K562 (cell line): ENCODE results near the gene NOTCH1. TPM values are rescaled to one million over a fixed set of nuclear protein-coding genes. Genes with fewer than 3 reads are reported as not detected.

Experiments used
- ATAC-seq: fragments of 200-7000 bp; cut with Tn5 transposase; 3 replicates; pipeline ENCODE4 v1.9.1; 2020; ENCODE audit warnings: moderate library complexity
- BruUV-seq: library from RNA; stranded (reverse); fragments of 400-500 nt; replicated peaks from 2 replicates; lab custom pipeline; 2021; lab: Mats Ljungman, UMichigan
- CTCF ChIA-PET: fragments of 300-600 bp; formaldehyde crosslinking; extraction: SDS; loops from one replicate; lab custom pipeline; 2021; ENCODE audit warnings: low intra/inter-chr PET ratio; lab: Yijun Ruan, JAX
- POLR2A ChIA-PET: fragments of 300-600, 350-650 bp; sonication (Branson Sonifier 250); formaldehyde crosslinking; extraction: SDS; loops from one replicate; lab custom pipeline; 2021; ENCODE audit warnings: antibody characterized with exemption, inconsistent platforms; lab: Yijun Ruan, JAX
- DNase-seq, 4 experiments: peaks; one replicate each; pipeline versions ENCODE4 v3.0.0 to v3.0.0-alpha.2; 2011 to 2018; ENCODE audit warnings: low spot score in 3 of 4, mixed read lengths in 3 of 4; ENCODE audit errors: extremely low read depth in 1 of 4
- FAIRE-seq: peaks from 2 replicates; lab custom pipeline; 2011; peaks lifted over from hg19 to GRCh38; lab: Jason Lieb, UNC
- H2AFZ ChIP-seq: 2 replicates; pipeline ENCODE4 v1.6.0; 2011; ENCODE audit warnings: low read depth, low read length, control low read depth, inconsistent platforms
- H3K27ac ChIP-seq: fragments of 200-600 bp; 3 replicates; pipeline ENCODE4 v1.8.0; 2011; ENCODE audit warnings: low read depth, mild to moderate bottlenecking, control low read depth, inconsistent platforms, low read length, moderate library complexity, mixed read lengths; ENCODE audit errors: extremely low read depth
- H3K27me3 ChIP-seq, 2 experiments: fragments of 300-600 bp in 1 of 2; 2 replicates in 1 of 2; 3 replicates in 1 of 2; pipeline versions ENCODE4 v1.6.0 to v1.8.0; 2011; ENCODE audit warnings: inconsistent platforms in 2 of 2, low read length in 2 of 2, mild to moderate bottlenecking in 1 of 2, mixed read lengths in 1 of 2, moderate library complexity in 1 of 2; ENCODE audit not compliant: control insufficient read depth in 2 of 2, insufficient read depth in 2 of 2
- H3K36me3 ChIP-seq: fragments of 300-600 bp; 3 replicates; pipeline ENCODE4 v1.8.0; 2011; ENCODE audit warnings: mild to moderate bottlenecking, low read length, inconsistent platforms; ENCODE audit not compliant: control insufficient read depth, insufficient read depth
- H3K4me1 ChIP-seq, 2 experiments: fragments of 200-600 bp in 1 of 2; replicated peaks in 1 of 2; 2 replicates in 1 of 2; 3 replicates in 1 of 2; pipeline versions ENCODE4 v1.5.1 to v1.8.0; 2011; ENCODE audit warnings: inconsistent platforms in 2 of 2, low read length in 2 of 2, mild to moderate bottlenecking in 1 of 2, mixed read lengths in 1 of 2, moderate library complexity in 1 of 2; ENCODE audit not compliant: control insufficient read depth in 2 of 2, insufficient read depth in 2 of 2
- H3K4me2 ChIP-seq: 2 replicates; pipeline ENCODE4 v1.6.1; 2011; ENCODE audit warnings: low read length, control low read depth, inconsistent platforms, mixed read lengths; ENCODE audit not compliant: insufficient read depth
- H3K4me3 ChIP-seq: fragments of 200-600 bp; sonication (generic), shearing (Covaris generic); 2 replicates; pipeline ENCODE4 v1.5.1; 2016; ENCODE audit warnings: control low read depth, inconsistent platforms
- H3K79me2 ChIP-seq: fragments of 200-600 bp; 3 replicates; pipeline ENCODE4 v1.8.0; 2011; ENCODE audit warnings: low read length, inconsistent platforms; ENCODE audit not compliant: control insufficient read depth, insufficient read depth
- H3K9ac ChIP-seq, 2 experiments: 2 replicates each; pipeline versions ENCODE4 v1.6.0 to v1.6.1; 2011; ENCODE audit warnings: low read depth in 2 of 2, low read length in 2 of 2, control low read depth in 1 of 2, inconsistent platforms in 1 of 2, mild to moderate bottlenecking in 1 of 2, mixed read lengths in 1 of 2; ENCODE audit not compliant: insufficient read depth in 1 of 2
- H3K9me1 ChIP-seq: one replicate; pipeline ENCODE4 v1.6.0; 2011; ENCODE audit warnings: inconsistent platforms, mild to moderate bottlenecking, low read length, moderate library complexity; ENCODE audit not compliant: control insufficient read depth, insufficient read depth
- H3K9me3 ChIP-seq: replicated peaks from 2 replicates; pipeline ENCODE4 v1.5.1; 2011; ENCODE audit warnings: low read depth, low read length, inconsistent platforms; ENCODE audit not compliant: control insufficient read depth, insufficient read depth
- H4K20me1 ChIP-seq: replicated peaks from 2 replicates; pipeline ENCODE4 v1.6.1; 2011; ENCODE audit warnings: low read length, inconsistent platforms, mixed read lengths; ENCODE audit not compliant: control insufficient read depth, insufficient read depth
- CEBPG ChIP-seq, 3 experiments: fragments of 200-800 bp in 1 of 3; sonication (Bioruptor generic) in 1 of 3; sonication (generic) in 1 of 3; formaldehyde crosslinking in 1 of 3; IDR thresholded peaks in 2 of 3; conservative IDR thresholded peaks in 1 of 3; 2 replicates each; pipeline versions ENCODE4 v1.6.1 to v1.8.0; 2016 to 2022; ENCODE audit warnings: missing compliant biosample characterization in 2 of 3, missing genetic modification characterization in 2 of 3, mild to moderate bottlenecking in 1 of 3, missing genetic modification reagents in 1 of 3
- EP300 ChIP-seq: IDR thresholded peaks from 2 replicates; pipeline ENCODE4 v1.6.1; 2012; ENCODE audit warnings: low read length, improper control_type of control experiment
- HNRNPH1 ChIP-seq: fragments of 200-400 bp; formaldehyde crosslinking; optimal IDR thresholded peaks from 2 replicates; pipeline ENCODE3; 2017; ENCODE audit warnings: low read depth, mild to moderate bottlenecking, low read length, moderate library complexity
- MEIS2 ChIP-seq: fragments of 450-650 bp; IDR thresholded peaks from 2 replicates; pipeline ENCODE4 v1.6.1; 2014; ENCODE audit warnings: mild to moderate bottlenecking; ENCODE audit not compliant: partially characterized antibody
- MYC ChIP-seq, 2 experiments: fragments of 250-450 bp in 1 of 2; sonication (Bioruptor Pico) in 1 of 2; IDR thresholded peaks; 2 replicates each; pipeline versions ENCODE4 v1.5.1 to v1.6.1; 2012 to 2021; ENCODE audit warnings: low read depth in 2 of 2, borderline replicate concordance in 1 of 2, improper control_type of control experiment in 1 of 2, low read length in 1 of 2, mild to moderate bottlenecking in 1 of 2, moderate library complexity in 1 of 2
- POLR2G ChIP-seq: fragments of 200-400 bp; formaldehyde crosslinking; IDR thresholded peaks from 2 replicates; pipeline ENCODE4 v1.6.1; 2017; ENCODE audit warnings: low read depth, mild to moderate bottlenecking, antibody characterized with exemption, low read length, moderate library complexity
- POLR3G ChIP-seq: IDR thresholded peaks from 2 replicates; pipeline ENCODE4 v1.6.1; 2011; ENCODE audit not compliant: insufficient read length, insufficient replicate concordance; ENCODE audit errors: extremely low read depth
- RREB1 ChIP-seq: fragments of 250-450 bp; sonication (Bioruptor Pico); IDR thresholded peaks from 2 replicates; pipeline ENCODE4 v1.4.0; 2020
- SAFB2 ChIP-seq: fragments of 200-400 bp; formaldehyde crosslinking; IDR thresholded peaks from 2 replicates; pipeline ENCODE4 v1.6.1; 2018; ENCODE audit warnings: borderline replicate concordance, low read length, low read depth, moderate library complexity; ENCODE audit not compliant: severe bottlenecking
- WGBS: fragments of 100-300 bp; shearing (Covaris generic); methylation state at CpG from one replicate; pipeline ENCODE4 v1.1.6; 2016; ENCODE audit warnings: low coverage, mixed read lengths; ENCODE audit not compliant: insufficient coverage; ENCODE audit errors: missing lambda C conversion rate; 5-methylcytosine and 5-hydroxymethylcytosine counted together
- in situ Hi-C: fragments of 300-500 bp; cut with MboI; formaldehyde crosslinking; loops from 4 replicates; pipeline ENCODE4 v1.15.0; 2018; ENCODE audit warnings: inconsistent platforms, mixed read lengths
- intact Hi-C: fragments of 100-400 bp; cut with micrococcal nuclease; formaldehyde crosslinking; loops from 2 replicates; pipeline ENCODE4 v1.14.2; 2022
- polyA plus RNA-seq, 8 experiments: library from polyadenylated mRNA; depleted of rRNA in 4 of 8; stranded (reverse) in 5 of 8; unstranded in 3 of 8; fragments of >200 nt; fragmentation: Nextera tagmentation in 2 of 8; fragmentation: Illumina TruSeq in 1 of 8; extraction: Ambion mirVana in 2 of 8; extraction: Trizol in 1 of 8; gene quantifications; 2 replicates each; pipeline versions ENCODE4 v1.2.1 to v1.2.3, GENCODE V29; 2011 to 2014; ENCODE audit warnings: inconsistent platforms in 1 of 8, missing spikeins in 1 of 8
- total RNA-seq, 7 experiments: library from RNA; depleted of rRNA in 6 of 7; stranded (reverse); fragments of >200 nt in 6 of 7; fragmentation: Illumina TruSeq in 2 of 7; extraction: Trizol in 2 of 7; gene quantifications; 2 replicates each; pipeline versions ENCODE4 v1.2.1 to v1.2.3, GENCODE V29; 2011 to 2021; ENCODE audit warnings: low replicate concordance in 1 of 7

Gene NOTCH1
- total and polyA plus RNA-seq, 9 of the 15 experiments (the other 6 are each of a cell fraction or from before 2014, with no cell fraction given), result 0.03 to 31.4 (median 2.3) TPM

- H3K4me1 ChIP-seq, result peaks cover 0 to 69% of the 10 kb centered on the region in 2 experiments; a peak in 2 of 5 replicates
- intact Hi-C loops (no loop called here), in situ Hi-C loops (no loop called here)
- H3K4me2 ChIP-seq, result no peak overlapping the region
- H3K9me3 ChIP-seq, result no peaks in the 10 kb centered on the region
- no peak overlapping the region for H2AFZ ChIP-seq
- H3K4me3 ChIP-seq, result no peak overlapping the region
- no peaks in the 10 kb centered on the region for H3K79me2 ChIP-seq
- CTCF ChIA-PET, result no interaction called here
- TF ChIP-seq MEIS2 (no peak), POLR2G (peak; percentile 21; the same call in 1 of the 2 replicates), SAFB2 (no peak), POLR3G (no peak), RREB1 (no peak), HNRNPH1 (no peak), MYC (IDR thresholded peaks at IDR 0.05; ENCODE audit: low read depth, low read length) (no peak), MYC (CRISPR knock-in tag; IDR thresholded peaks at IDR 0.05; ENCODE audit: borderline replicate concordance, low read depth) (no peak), CEBPG (CRISPR knock-in tag; IDR thresholded peaks at IDR 0.05) (no peak), CEBPG (tag; conservative IDR thresholded peaks at IDR 0.05 in 1 of 2, IDR thresholded peaks at IDR 0.05 in 1 of 2) (no peak), EP300 (no peak)
- H3K9ac ChIP-seq, result no peak overlapping the region; a peak in 1 of 4 replicates
- no peaks in the 10 kb centered on the region for H3K9me1 ChIP-seq
- H3K27me3 ChIP-seq, result no peaks in the 10 kb centered on the region
- FAIRE-seq (no peak), DNase-seq (no peak), ATAC-seq (no peak)
- no TSS peak for BruUV-seq
- POLR2A ChIA-PET, result no interaction called here
- 85% methylated on average over 21 of the region's 32 CpGs for WGBS
- no peak overlapping the region for H3K27ac ChIP-seq
- H4K20me1 ChIP-seq, result no peaks in the 10 kb centered on the region
- H3K36me3 ChIP-seq, result peaks cover 34% of the 10 kb centered on the region; the same call in 1 of the 3 replicates
Measured at GRCh38 chr9:136519263-136520052, 26.4 kb downstream of the NOTCH1 start.
